Activated CD8-positive, alpha-beta T cell treated with anti-CD3 and anti-CD28 coated beads for 36 hours (primary cell): ENCODE data around the gene CACNG1. TPM values are rescaled to one million over a fixed set of nuclear protein-coding genes. Genes with fewer than 3 reads are reported as not detected.

Source experiments
- ATAC-seq: fragments of 200-7000 bp; cut with Tn5 transposase; one replicate; pipeline ENCODE4 v1.10.0; 2021; ENCODE audit warnings: mild to moderate bottlenecking, moderate library complexity
- CTCF ChIA-PET: fragments of 350-600 bp; sonication (Branson Sonifier 250); formaldehyde crosslinking; loops from one replicate; lab custom pipeline; 2021; ENCODE audit warnings: antibody characterized with exemption; lab: Charles Lee
- POLR2A ChIA-PET: fragments of 350-600 bp; sonication (Branson Sonifier 250); formaldehyde crosslinking; loops from one replicate; lab custom pipeline; 2021; ENCODE audit warnings: antibody characterized with exemption; lab: Charles Lee
- DNase-seq: peaks from one replicate; pipeline ENCODE4 v3.0.0-alpha.2; 2020
- H3K27ac Mint-ChIP-seq: one replicate; pipeline ENCODE4 v1.8.0; 2021; ENCODE audit warnings: mild to moderate bottlenecking, mixed read lengths
- H3K27me3 Mint-ChIP-seq: one replicate; pipeline ENCODE4 v1.8.0; 2021; ENCODE audit warnings: mixed read lengths
- H3K36me3 Mint-ChIP-seq: one replicate; pipeline ENCODE4 v1.8.0; 2021; ENCODE audit warnings: low read depth, mixed read lengths
- H3K4me1 Mint-ChIP-seq: one replicate; pipeline ENCODE4 v1.8.0; 2021; ENCODE audit warnings: low read depth, mixed read lengths
- H3K4me3 Mint-ChIP-seq: one replicate; pipeline ENCODE4 v1.8.0; 2021; ENCODE audit warnings: mild to moderate bottlenecking, moderate library complexity, mixed read lengths
- H3K9me3 Mint-ChIP-seq: one replicate; pipeline ENCODE4 v1.8.0; 2021; ENCODE audit warnings: mixed read lengths
- CTCF ChIP-seq: fragments of 200-600 bp; IDR thresholded peaks from one replicate; pipeline ENCODE4 v1.8.0; 2022; ENCODE audit warnings: antibody characterized with exemption, mild to moderate bottlenecking
- intact Hi-C: fragments of 100-400 bp; cut with micrococcal nuclease; formaldehyde crosslinking; loops from one replicate; pipeline ENCODE4 v1.10.0; 2022
- total RNA-seq, 2 experiments: library from RNA; stranded (reverse); gene quantifications; one replicate each; pipeline ENCODE4 v1.2.3, GENCODE V29; 2021

Gene CACNG1
- total RNA-seq, 2 experiments from 2014 or later: not detected

DNA sequence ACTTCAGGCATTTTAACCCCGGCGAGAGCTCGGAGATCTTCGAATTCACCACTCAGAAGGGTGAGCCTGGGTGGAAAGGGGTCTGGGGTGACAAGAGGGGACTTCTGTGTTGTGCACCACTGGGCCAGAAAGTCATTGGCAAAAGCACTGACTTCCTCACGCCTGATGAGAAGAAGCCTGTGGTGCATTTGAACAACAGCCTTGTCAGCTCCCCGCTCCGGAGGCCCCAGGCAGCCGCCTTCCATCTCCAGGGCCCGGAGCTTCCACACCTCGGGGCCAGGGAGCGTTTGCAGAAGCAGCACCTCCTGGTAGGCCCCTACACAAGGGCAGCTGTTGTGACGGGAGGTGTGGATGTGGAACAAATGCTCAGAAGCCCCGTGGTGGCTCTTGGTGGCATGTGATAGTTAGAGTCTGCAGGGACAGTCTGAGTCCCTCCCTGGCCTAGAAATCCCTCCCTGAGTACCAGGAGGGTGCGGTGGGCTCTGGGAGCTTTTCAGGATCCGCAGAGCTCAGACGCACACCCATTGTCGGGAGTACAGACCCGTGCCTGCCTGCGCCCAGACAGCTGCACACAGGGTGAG, 9.7 kb downstream of the CACNG1 start:
- Mint-ChIP-seq H3K4me3 (no peak overlapping the region), H3K4me1 (no peaks in the 10 kb centered on the region), H3K36me3 (no peaks in the 10 kb centered on the region), H3K27ac (no peak overlapping the region), H3K27me3 (no peaks in the 10 kb centered on the region), H3K9me3 (peaks cover 5% of the 10 kb centered on the region)
- ChIA-PET POLR2A (interaction anchor here (0.5 to 2.1 kb wide), 2 partner anchors 11 to 13 kb away, joined by 3 to 4 read pairs; no protein-coding TSS in a partner anchor), CTCF (no interaction called here)
- ATAC-seq (no peak), DNase-seq (no peak)
- TF ChIP-seq CTCF: no peak
- intact Hi-C loops: no loop called here

GRCh38 chr17:67054608-67055007, 10.3 kb downstream of the CACNG1 start:
- no peak overlapping the region for H3K27ac Mint-ChIP-seq
- POLR2A ChIA-PET: interaction anchor here (2.1 kb wide), 1 partner anchor 10 kb away, joined by 4 read pairs; no protein-coding TSS in a partner anchor

GRCh38 chr17:67055041-67055443, 10.7 kb downstream of the CACNG1 start:
- ChIA-PET CTCF (no interaction called here), POLR2A (interaction anchor here (2.1 kb wide), 1 partner anchor 10 kb away, joined by 4 read pairs; no protein-coding TSS in a partner anchor)
- no peak for DNase-seq
- Mint-ChIP-seq H3K9me3 (no peaks in the 10 kb centered on the region), H3K4me3 (no peak overlapping the region), H3K27me3 (no peaks in the 10 kb centered on the region), H3K27ac (no peak overlapping the region), H3K36me3 (no peaks in the 10 kb centered on the region), H3K4me1 (no peaks in the 10 kb centered on the region)
- no peak for TF ChIP-seq CTCF
- intact Hi-C loops: no loop called here
- ATAC-seq: no peak

More at GRCh38 chr17:67054608-67055007, 10.3 kb downstream of the CACNG1 start:
- Mint-ChIP-seq H3K36me3 (no peaks in the 10 kb centered on the region), H3K4me1 (no peaks in the 10 kb centered on the region), H3K9me3 (peaks cover under 1% of the 10 kb centered on the region), H3K4me3 (no peak overlapping the region), H3K27me3 (no peaks in the 10 kb centered on the region)
- DNase-seq: no peak
- intact Hi-C loops: no loop called here
- no peak for ATAC-seq
- CTCF ChIA-PET: no interaction called here
- no peak for TF ChIP-seq CTCF

DNA sequence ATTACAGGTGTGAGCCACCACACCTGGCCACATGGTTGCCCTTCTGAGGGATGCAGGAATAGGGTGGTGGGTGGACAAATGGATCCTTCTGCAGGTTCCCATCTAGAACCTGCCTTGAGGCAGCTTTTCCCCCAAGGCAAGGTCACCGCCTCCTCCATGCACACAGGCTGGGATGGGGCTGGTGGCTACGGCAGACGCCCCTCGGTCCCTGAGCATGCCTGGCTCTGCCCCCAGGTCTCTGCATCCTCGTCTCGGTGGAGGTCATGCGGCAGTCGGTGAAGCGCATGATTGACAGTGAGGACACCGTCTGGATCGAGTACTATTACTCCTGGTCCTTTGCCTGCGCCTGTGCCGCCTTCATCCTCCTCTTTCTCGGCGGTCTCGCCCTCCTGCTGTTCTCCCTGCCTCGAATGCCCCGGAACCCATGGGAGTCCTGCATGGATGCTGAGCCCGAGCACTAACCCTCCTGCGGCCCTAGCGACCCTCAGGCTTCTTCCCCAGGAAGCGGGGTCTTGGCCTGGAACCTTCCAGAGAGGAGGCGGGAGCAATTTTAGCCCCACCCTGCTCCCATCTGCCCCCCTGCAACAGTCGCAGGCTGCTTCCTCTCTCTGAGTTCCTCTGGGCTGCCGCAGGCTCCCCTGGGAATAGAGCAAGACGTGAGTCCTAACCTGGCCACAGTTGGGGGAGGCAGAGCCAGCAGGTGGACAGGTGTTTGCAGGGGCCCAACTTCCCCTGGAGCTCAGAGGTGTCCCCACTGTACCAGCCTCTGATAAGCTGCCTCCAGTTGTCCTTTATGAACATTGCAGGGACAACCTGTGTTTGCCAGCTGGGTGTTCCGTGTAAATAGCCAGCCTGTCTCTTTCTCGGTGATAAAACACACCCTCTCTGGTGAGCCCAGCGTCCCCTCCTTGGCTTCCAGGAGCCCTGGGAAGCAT, 11.7 kb downstream of the CACNG1 start:
- DNase-seq: no peak
- Mint-ChIP-seq H3K27me3 (no peaks in the 10 kb centered on the region), H3K4me3 (no peak overlapping the region), H3K4me1 (no peaks in the 10 kb centered on the region), H3K36me3 (no peaks in the 10 kb centered on the region), H3K27ac (no peak overlapping the region), H3K9me3 (no peaks in the 10 kb centered on the region)
- intact Hi-C loops: no loop called here
- POLR2A ChIA-PET: interaction anchor here (2.1 kb wide), 1 partner anchor 9 kb away, joined by 4 read pairs; no protein-coding TSS in a partner anchor
- TF ChIP-seq CTCF: no peak
- no peak for ATAC-seq
- CTCF ChIA-PET: no interaction called here
